NT2/D1 (cell line): ENCODE data around the gene LSM10.

Experiments
- DNase-seq: peaks from one replicate; pipeline ENCODE4 v3.0.0-alpha.2; 2011; ENCODE audit warnings: low read depth, low spot score
- H3K27me3 ChIP-seq: 2 replicates; pipeline ENCODE4 v1.6.0; 2011; ENCODE audit warnings: mild to moderate bottlenecking; ENCODE audit not compliant: insufficient read length, insufficient read depth
- H3K36me3 ChIP-seq: 2 replicates; pipeline ENCODE4 v1.6.1; 2011; ENCODE audit warnings: mild to moderate bottlenecking, low read length, mixed read lengths; ENCODE audit not compliant: insufficient read depth, insufficient read length
- H3K4me1 ChIP-seq: 2 replicates; pipeline ENCODE4 v1.5.1; 2011; ENCODE audit not compliant: insufficient read depth, insufficient read length
- H3K4me3 ChIP-seq: 2 replicates; pipeline ENCODE4 v1.5.1; 2011; ENCODE audit warnings: low read depth; ENCODE audit not compliant: insufficient read length
- H3K9ac ChIP-seq: 2 replicates; pipeline ENCODE4 v1.6.0; 2011; ENCODE audit warnings: low read depth; ENCODE audit not compliant: insufficient read length
- H3K9me3 ChIP-seq: 2 replicates; pipeline ENCODE4 v1.5.1; 2011; ENCODE audit warnings: mild to moderate bottlenecking, low read length; ENCODE audit not compliant: insufficient read depth
- SUZ12 ChIP-seq: IDR thresholded peaks from 2 replicates; pipeline ENCODE4 v1.6.1; 2011; ENCODE audit not compliant: insufficient read length, insufficient read depth; ENCODE audit errors: extremely low read depth
- YY1 ChIP-seq: IDR thresholded peaks from 2 replicates; pipeline ENCODE4 v1.6.1; 2011; ENCODE audit not compliant: insufficient read length, insufficient read depth
- ZNF274 ChIP-seq: IDR thresholded peaks from 2 replicates; pipeline ENCODE4 v1.6.1; 2011; ENCODE audit warnings: mild to moderate bottlenecking, low read depth, low read length

Gene LSM10

DNA sequence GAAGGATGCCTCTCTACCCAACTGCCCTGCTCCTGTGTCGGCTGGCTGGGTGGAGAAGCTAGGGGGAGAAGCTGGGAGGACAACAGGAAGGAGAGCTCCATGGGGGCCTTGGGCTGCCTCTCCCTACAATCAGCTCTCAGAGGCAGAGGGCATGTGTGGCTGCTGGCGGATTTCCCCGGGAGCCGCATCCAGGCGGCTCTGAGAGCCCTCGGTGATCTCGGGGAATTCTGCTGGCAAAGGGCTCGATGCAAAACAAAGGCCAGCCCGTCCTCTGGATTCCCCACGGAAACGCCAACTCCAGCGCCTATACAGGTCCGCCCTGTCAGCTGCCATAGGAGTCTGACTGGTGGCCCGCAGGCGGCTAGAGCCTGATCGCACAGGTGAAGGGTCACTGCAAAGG is 47.9 kb downstream of the LSM10 start:
- Histone ChIP-seq H3K9me3 (no peaks in the 10 kb centered on the region), H3K4me1 (peaks cover 36% of the 10 kb centered on the region), H3K36me3 (peaks cover 80% of the 10 kb centered on the region), H3K4me3 (no peak overlapping the region), H3K27me3 (no peaks in the 10 kb centered on the region), H3K9ac (peak overlapping the region; percentile 17)
- DNase-seq = no peak
- TF ChIP-seq ZNF274 = no peak

GRCh38 chr1:36349241-36349671 is 48.5 kb downstream of the LSM10 start:
- TF ChIP-seq ZNF274 = no peak
- TF ChIP-seq SUZ12 = no peak
- no peak for TF ChIP-seq YY1
- peaks cover 80% of the 10 kb centered on the region for H3K36me3 ChIP-seq
- H3K27me3 ChIP-seq = no peaks in the 10 kb centered on the region
- H3K4me3 ChIP-seq = no peak overlapping the region
- H3K9ac ChIP-seq = peak overlapping the region; percentile 1
- no peaks in the 10 kb centered on the region for H3K9me3 ChIP-seq
- peaks cover 36% of the 10 kb centered on the region for H3K4me1 ChIP-seq
- DNase-seq = no peak

DNA sequence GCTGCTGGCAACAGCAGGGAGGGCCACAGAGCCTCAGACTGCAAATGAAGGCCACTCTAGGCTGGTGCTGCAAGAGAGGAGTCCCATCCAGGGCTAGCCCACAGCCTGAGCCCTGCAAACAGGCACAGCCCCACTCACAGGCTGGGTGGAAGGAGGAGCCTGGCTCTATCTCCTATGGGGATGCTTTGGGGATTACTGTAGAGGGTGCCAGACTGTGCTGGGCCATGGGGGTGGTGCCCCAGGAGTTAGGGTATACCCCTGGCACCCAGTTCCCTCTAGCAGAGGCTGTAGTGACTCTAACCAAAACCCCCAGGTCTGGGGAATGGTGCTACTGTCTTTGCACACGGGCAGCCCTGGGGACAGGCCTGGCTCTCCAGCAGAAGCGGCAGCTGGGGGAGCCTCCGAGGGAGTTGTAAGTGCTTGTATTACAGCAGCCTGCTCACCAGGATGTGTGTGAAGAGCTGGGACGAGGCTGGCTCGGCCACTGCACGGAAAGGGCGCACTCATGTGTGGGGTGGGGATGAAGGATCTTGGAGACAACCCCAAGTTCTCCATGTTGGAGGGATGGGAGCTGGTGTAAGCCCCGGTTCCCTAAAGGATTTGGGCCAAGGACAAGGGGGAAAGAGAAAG is 50.9 kb downstream of the LSM10 start:
- Histone ChIP-seq H3K9ac (no peak overlapping the region), H3K36me3 (peaks cover 81% of the 10 kb centered on the region), H3K4me3 (no peak overlapping the region), H3K4me1 (peaks cover 29% of the 10 kb centered on the region), H3K27me3 (no peaks in the 10 kb centered on the region), H3K9me3 (no peaks in the 10 kb centered on the region)
- no peak for TF ChIP-seq SUZ12
- no peak for TF ChIP-seq YY1
- DNase-seq = no peak

- no peak for TF ChIP-seq SUZ12
- TF ChIP-seq ZNF274 = no peak
- Histone ChIP-seq H3K9ac (no peak overlapping the region), H3K4me3 (no peak overlapping the region), H3K27me3 (no peaks in the 10 kb centered on the region), H3K9me3 (no peaks in the 10 kb centered on the region), H3K4me1 (peaks cover 15% of the 10 kb centered on the region), H3K36me3 (peaks cover 91% of the 10 kb centered on the region)
- no peak for DNase-seq
These were observed 52.4 kb downstream of the LSM10 start for GRCh38 chr1:36345353-36345752.

- no peak for DNase-seq
These were observed 53.4 kb downstream of the LSM10 start for GRCh38 chr1:36344395-36344680.

DNA sequence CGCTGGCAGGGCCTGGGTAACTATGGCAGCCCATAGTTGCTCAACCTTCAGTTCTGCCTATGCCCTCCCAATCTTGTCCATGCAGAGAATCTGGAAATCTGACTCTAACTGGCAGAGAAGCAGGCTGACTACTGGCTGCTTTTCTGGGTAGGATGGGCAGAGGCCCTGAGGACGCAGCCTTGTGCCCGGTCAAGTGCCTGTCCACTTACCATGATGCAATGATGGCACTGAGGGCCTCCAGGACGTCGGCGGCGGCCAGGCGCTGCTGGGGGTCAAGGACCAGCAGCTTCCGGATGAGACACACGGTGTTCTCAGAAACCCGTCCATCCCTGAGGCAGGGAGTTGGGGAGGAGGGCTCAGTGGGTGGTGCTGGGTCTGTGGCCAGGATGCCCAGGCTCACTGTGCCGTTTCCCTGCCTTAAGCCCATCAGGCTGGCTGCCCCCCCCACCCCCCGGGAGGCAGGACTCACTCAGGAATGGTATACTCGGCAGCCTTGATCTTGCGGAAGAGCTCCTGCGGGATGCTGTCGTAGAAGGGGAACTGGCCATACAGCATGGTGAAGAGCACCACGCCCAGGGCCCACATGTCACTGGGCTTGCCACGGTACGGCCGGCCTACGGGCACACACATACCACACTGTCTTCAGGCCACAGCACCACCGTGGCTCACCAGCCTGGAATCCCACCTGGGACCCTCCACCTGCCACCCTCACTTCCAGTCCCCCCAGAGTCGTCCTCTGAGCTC is 53.9 kb downstream of the LSM10 start:
- no peaks in the 10 kb centered on the region for H3K27me3 ChIP-seq
- H3K36me3 ChIP-seq = peaks cover 93% of the 10 kb centered on the region
- no peak overlapping the region for H3K9ac ChIP-seq
- TF ChIP-seq ZNF274 (no peak), YY1 (no peak), SUZ12 (no peak)
- H3K9me3 ChIP-seq = no peaks in the 10 kb centered on the region
- no peak overlapping the region for H3K4me3 ChIP-seq
- no peak for DNase-seq
- peaks cover 14% of the 10 kb centered on the region for H3K4me1 ChIP-seq

More at GRCh38 chr1:36344395-36344680, 53.4 kb downstream of the LSM10 start:
- H3K9me3 ChIP-seq = no peaks in the 10 kb centered on the region
- no peak overlapping the region for H3K4me3 ChIP-seq
- peaks cover 11% of the 10 kb centered on the region for H3K4me1 ChIP-seq
- H3K9ac ChIP-seq = no peak overlapping the region
- TF ChIP-seq YY1 (no peak), SUZ12 (no peak), ZNF274 (no peak)
- H3K27me3 ChIP-seq = no peaks in the 10 kb centered on the region
- peaks cover 94% of the 10 kb centered on the region for H3K36me3 ChIP-seq
